Amygdala (tissue), 56 donors: ENCODE data around the gene PAK5.
A peak's percentile ranks its signal among the peaks of the same experiment; 100 is the strongest.

Experiments
- DNase-seq, 56 donors: peaks; one replicate each; lab custom pipeline; 2025; lab: John Stamatoyannopoulos, UW

The PAK5 gene

GRCh38 chr20:9506280-9506821, 332.5 kb downstream of the PAK5 start:
- peak in 1 of 56 donors; percentile 14 for DNase-seq

- DNase-seq: peak in 7 of 56 donors; percentile 8 to 47 (median 26)
These were observed 335.2 kb downstream of the PAK5 start for GRCh38 chr20:9503526-9504245.

- DNase-seq: no peak
These were observed 337.4 kb downstream of the PAK5 start for GRCh38 chr20:9501473-9501872.

- DNase-seq: peak in 5 of 56 donors; percentile 7 to 57 (median 21)
These were observed 338.8 kb downstream of the PAK5 start for GRCh38 chr20:9500121-9500520.

GRCh38 chr20:9499126-9499899, 339.6 kb downstream of the PAK5 start:
- DNase-seq: no peak

- DNase-seq: no peak
These were observed 340.6 kb downstream of the PAK5 start for GRCh38 chr20:9498322-9498721.

GRCh38 chr20:9496155-9496554, 342.7 kb downstream of the PAK5 start:
- DNase-seq: no peak

- DNase-seq: no peak
These were observed 343.2 kb downstream of the PAK5 start for GRCh38 chr20:9495701-9496100.

- DNase-seq: no peak
These were observed 345.1 kb downstream of the PAK5 start for GRCh38 chr20:9493803-9494202.

GRCh38 chr20:9492067-9492466, 346.8 kb downstream of the PAK5 start:
- no peak for DNase-seq

GRCh38 chr20:9491324-9491723, 347.6 kb downstream of the PAK5 start:
- DNase-seq: no peak

- DNase-seq: no peak
These were observed 348.2 kb downstream of the PAK5 start for GRCh38 chr20:9490631-9491030.

GRCh38 chr20:9490161-9490560, 348.7 kb downstream of the PAK5 start:
- no peak for DNase-seq

- DNase-seq: peak in 10 of 56 donors; percentile 14 to 69 (median 38)
These were observed 350.8 kb downstream of the PAK5 start for GRCh38 chr20:9488063-9488462.
